MCF 10A (cell line): ENCODE measurements around the gene YTHDF1. TPM values are rescaled to one million over a fixed set of nuclear protein-coding genes. Genes with fewer than 3 reads are reported as not detected.

Source experiments
- BruUV-seq: library from RNA; stranded (reverse); fragments of 400-500 nt; replicated peaks from 2 replicates; lab custom pipeline; 2021; lab: Mats Ljungman, UMichigan
- CTCF ChIA-PET: fragments of 300-600 bp; sonication (Branson Sonifier 250); formaldehyde crosslinking; extraction: SDS; loops from one replicate; lab custom pipeline; 2021; ENCODE audit warnings: antibody characterized with exemption, inconsistent platforms; lab: Yijun Ruan, JAX
- POLR2A ChIA-PET: fragments of 300-600, 350-650 bp; sonication (Branson Sonifier 250); formaldehyde crosslinking; extraction: SDS; loops from one replicate; lab custom pipeline; 2020; ENCODE audit warnings: antibody characterized with exemption, inconsistent platforms; lab: Yijun Ruan, JAX
- DNase-seq: peaks from one replicate; pipeline ENCODE4 v3.0.0-alpha.2; 2018; ENCODE audit not compliant: unreplicated experiment
- H3K27ac Mint-ChIP-seq: one replicate; pipeline ENCODE4 v1.8.0; 2022; ENCODE audit warnings: mild to moderate bottlenecking, low read depth, mixed read lengths; ENCODE audit not compliant: unreplicated experiment
- H3K27me3 Mint-ChIP-seq: one replicate; pipeline ENCODE4 v1.8.0; 2022; ENCODE audit warnings: mixed read lengths; ENCODE audit not compliant: insufficient read depth, unreplicated experiment
- H3K36me3 Mint-ChIP-seq: one replicate; pipeline ENCODE4 v1.8.0; 2022; ENCODE audit warnings: mild to moderate bottlenecking, moderate library complexity, mixed read lengths; ENCODE audit not compliant: insufficient read depth, unreplicated experiment
- H3K4me1 Mint-ChIP-seq: one replicate; pipeline ENCODE4 v1.8.0; 2022; ENCODE audit warnings: mixed read lengths; ENCODE audit not compliant: insufficient read depth, unreplicated experiment
- H3K4me3 Mint-ChIP-seq: one replicate; pipeline ENCODE4 v1.8.0; 2022; ENCODE audit warnings: mild to moderate bottlenecking, moderate library complexity, mixed read lengths; ENCODE audit not compliant: unreplicated experiment
- H3K9me3 Mint-ChIP-seq: one replicate; pipeline ENCODE4 v1.8.0; 2022; ENCODE audit warnings: mixed read lengths; ENCODE audit not compliant: unreplicated experiment
- CTCF ChIP-seq: fragments of 200-600 bp; IDR thresholded peaks from one replicate; pipeline ENCODE4 v1.8.0; 2022; ENCODE audit warnings: antibody characterized with exemption, mild to moderate bottlenecking; ENCODE audit not compliant: unreplicated experiment
- intact Hi-C: fragments of 100-400 bp; cut with micrococcal nuclease; formaldehyde crosslinking; loops from 2 replicates; pipeline ENCODE4 v1.14.1; 2022
- total RNA-seq: library from RNA; stranded (reverse); gene quantifications from 2 replicates; pipeline ENCODE4 v1.2.3, GENCODE V29; 2022

Gene YTHDF1
- total RNA-seq, 1 experiment from 2014 or later = 49.5 TPM

DNA sequence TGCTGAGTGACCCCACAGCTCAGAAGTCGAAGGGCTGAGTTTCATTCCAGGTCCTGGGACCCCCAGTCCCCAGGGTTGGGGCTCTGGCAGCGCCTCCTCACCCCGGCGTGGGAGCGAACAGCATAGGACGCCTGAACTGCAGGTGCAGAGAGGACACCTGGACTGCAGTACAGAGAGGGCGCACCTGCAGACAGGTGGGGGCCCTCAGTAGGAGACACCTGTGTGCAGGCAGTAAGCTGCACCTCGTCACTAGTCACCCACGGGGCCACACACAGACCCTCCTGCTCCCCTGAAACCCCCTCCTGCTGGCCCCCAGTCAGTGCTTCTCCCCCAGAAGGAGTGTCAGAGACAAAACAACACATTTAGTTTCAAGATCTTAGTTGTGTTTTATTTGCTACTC lies 46.9 kb upstream of the YTHDF1 start:
- H3K27me3 Mint-ChIP-seq = peaks cover 49% of the 10 kb centered on the region
- H3K36me3 Mint-ChIP-seq = peaks cover 4% of the 10 kb centered on the region
- TF ChIP-seq CTCF = no peak
- H3K4me3 Mint-ChIP-seq = no peak overlapping the region
- H3K4me1 Mint-ChIP-seq = no peaks in the 10 kb centered on the region
- ChIA-PET POLR2A (no interaction called here), CTCF (no interaction called here)
- no peak overlapping the region for H3K27ac Mint-ChIP-seq
- no peaks in the 10 kb centered on the region for H3K9me3 Mint-ChIP-seq
- intact Hi-C loops = no loop called here
- no TSS peak for BruUV-seq
- no peak for DNase-seq

- Mint-ChIP-seq H3K36me3 (no peaks in the 10 kb centered on the region), H3K27me3 (peaks cover 57% of the 10 kb centered on the region), H3K4me3 (no peak overlapping the region), H3K9me3 (peaks cover 4% of the 10 kb centered on the region), H3K4me1 (peaks cover 5% of the 10 kb centered on the region), H3K27ac (no peak overlapping the region)
- no peak for TF ChIP-seq CTCF
- POLR2A ChIA-PET = no interaction called here
- no peak for DNase-seq
- no TSS peak for BruUV-seq
- intact Hi-C loops = no loop called here
- CTCF ChIA-PET = no interaction called here
Observed at GRCh38 chr20:63261795-63262528, 46.0 kb upstream of the YTHDF1 start.

GRCh38 chr20:63261060-63261794 lies 45.3 kb upstream of the YTHDF1 start:
- Mint-ChIP-seq H3K4me3 (no peak overlapping the region), H3K9me3 (peaks cover 7% of the 10 kb centered on the region), H3K36me3 (no peaks in the 10 kb centered on the region), H3K27ac (no peak overlapping the region), H3K27me3 (peaks cover 63% of the 10 kb centered on the region), H3K4me1 (peaks cover 11% of the 10 kb centered on the region)
- intact Hi-C loops = no loop called here
- no peak for TF ChIP-seq CTCF
- no peak for DNase-seq
- POLR2A ChIA-PET = no interaction called here
- BruUV-seq = no TSS peak
- CTCF ChIA-PET = interaction anchor here (0.6 to 0.9 kb wide), 4 partner anchors 38 to 772 kb away, joined by 3 read pairs; no protein-coding TSS in a partner anchor

- POLR2A ChIA-PET = no interaction called here
- peaks cover 7% of the 10 kb centered on the region for H3K9me3 Mint-ChIP-seq
- no peak for TF ChIP-seq CTCF
- peaks cover 18% of the 10 kb centered on the region for H3K4me1 Mint-ChIP-seq
- H3K27me3 Mint-ChIP-seq = peaks cover 64% of the 10 kb centered on the region
- no peaks in the 10 kb centered on the region for H3K36me3 Mint-ChIP-seq
- CTCF ChIA-PET = interaction anchor here (0.6 to 0.9 kb wide), 3 partner anchors 37 to 773 kb away, joined by 3 read pairs; no protein-coding TSS in a partner anchor
- no peak overlapping the region for H3K27ac Mint-ChIP-seq
- intact Hi-C loops = no loop called here
- no TSS peak for BruUV-seq
- no peak overlapping the region for H3K4me3 Mint-ChIP-seq
- DNase-seq = no peak
Observed at GRCh38 chr20:63260521-63260920, 44.6 kb upstream of the YTHDF1 start.
